HG03280 (cell line): Measurements from ENCODE around the gene SFSWAP.
"Not testable (repeated sequence)": the region's sequence is repeated elsewhere in the genome, so short reads cannot be mapped to it uniquely, and the experiment has no call there.

ENCODE experiments used
- ATAC-seq: cut with Tn5 transposase; IDR thresholded peaks from one replicate; pipeline ENCODE4 v1.9.1; 2021; ENCODE audit warnings: mild to moderate bottlenecking, moderate library complexity; ENCODE audit not compliant: unreplicated experiment

The SFSWAP gene

GRCh38 chr12:131734336-131735152 is 23.7 kb downstream of the SFSWAP start:
- no peak for ATAC-seq

DNA sequence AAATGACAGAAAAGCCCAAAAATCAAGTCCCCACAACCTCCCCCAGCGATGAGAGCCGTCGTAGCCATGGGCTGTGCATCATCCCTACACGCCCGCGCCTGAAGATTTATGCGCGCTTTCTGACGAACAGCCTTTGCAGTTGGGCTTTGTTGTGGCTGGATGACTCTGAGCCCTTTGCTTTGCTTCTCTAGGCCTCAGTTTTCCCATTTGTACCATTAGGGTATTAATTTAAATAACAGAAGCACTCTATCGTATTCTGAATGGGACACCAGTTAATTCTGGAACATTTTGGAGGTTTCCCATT is 24.2 kb downstream of the SFSWAP start:
- no peak for ATAC-seq

GRCh38 chr12:131735476-131736445 is 24.9 kb downstream of the SFSWAP start:
- ATAC-seq = no peak

- no peak for ATAC-seq
Observed at GRCh38 chr12:131736446-131737149, 25.7 kb downstream of the SFSWAP start.

DNA sequence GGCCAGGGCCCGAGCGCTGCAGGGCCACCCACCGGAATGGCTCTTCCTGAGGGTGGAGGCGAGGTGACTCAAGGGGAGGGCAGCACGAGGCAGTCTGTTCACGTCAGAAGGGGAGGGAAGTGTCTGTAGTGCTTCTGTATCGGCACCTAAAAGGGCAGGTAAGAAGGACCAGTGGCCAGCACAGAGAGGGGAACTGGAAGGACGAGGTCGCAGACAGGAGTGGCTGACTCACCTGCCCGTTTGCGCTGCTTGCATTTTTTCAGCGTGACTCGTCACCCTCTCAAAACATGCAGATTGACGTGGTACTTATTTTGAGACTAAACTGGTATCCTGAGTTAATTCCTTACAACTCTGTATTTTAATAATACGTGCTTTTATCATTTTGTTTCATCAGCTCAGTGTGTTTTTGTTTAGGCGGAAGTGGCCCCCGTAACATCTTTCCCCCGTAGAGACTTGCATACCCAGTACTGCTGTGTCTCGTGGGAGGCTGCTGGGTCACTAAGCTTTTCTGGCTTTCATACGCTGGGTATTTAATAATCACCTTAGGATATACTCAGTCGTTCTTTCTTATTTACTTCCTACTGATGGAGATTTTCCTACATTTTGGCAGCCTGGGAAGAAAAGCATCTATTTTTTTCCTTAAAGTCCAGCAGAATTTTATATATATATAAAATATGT is 26.4 kb downstream of the SFSWAP start:
- ATAC-seq = no peak

- ATAC-seq = no peak
Observed at GRCh38 chr12:131738196-131738595, 27.3 kb downstream of the SFSWAP start.

GRCh38 chr12:131740626-131741025 is 29.7 kb downstream of the SFSWAP start:
- no peak for ATAC-seq

DNA sequence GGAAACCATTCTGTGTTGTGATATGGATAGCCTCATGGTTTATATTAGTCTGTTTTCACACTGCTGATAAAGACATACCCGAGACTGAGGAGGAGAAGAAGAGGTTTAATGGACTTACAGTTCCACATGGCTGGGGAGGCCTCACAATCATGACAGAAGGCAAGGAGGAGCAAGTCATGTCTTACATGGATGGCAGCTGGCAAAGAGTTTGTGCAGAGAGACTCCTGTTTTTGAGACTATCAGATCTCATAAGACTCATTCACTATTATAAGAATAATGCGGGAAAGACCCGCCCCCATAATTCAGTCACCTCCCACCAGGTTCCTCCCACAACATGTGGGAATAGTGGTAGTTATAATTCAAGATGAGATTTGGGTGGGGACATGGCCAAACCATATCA is 31.9 kb downstream of the SFSWAP start:
- ATAC-seq = not testable (repeated sequence)

DNA sequence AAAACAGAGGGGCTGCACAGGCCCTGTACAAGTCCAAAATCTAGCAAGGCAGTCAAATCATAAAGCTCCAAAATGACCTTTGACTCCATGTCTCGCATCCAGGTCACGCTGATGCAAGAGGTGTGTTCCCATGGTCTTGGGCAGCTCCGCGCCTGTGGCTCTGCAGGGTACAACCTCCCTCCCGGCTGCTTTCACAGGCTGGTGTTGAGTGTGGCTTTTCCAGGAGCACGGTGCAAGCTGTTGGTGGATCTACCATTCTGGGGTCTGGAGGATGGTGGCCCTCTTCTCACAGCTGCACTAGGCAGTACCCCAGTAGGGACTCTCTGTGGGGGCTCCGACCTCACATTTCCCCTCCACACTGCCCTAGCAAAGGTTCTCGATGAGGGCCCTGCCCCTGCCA is 32.5 kb downstream of the SFSWAP start:
- not testable (repeated sequence) for ATAC-seq

DNA sequence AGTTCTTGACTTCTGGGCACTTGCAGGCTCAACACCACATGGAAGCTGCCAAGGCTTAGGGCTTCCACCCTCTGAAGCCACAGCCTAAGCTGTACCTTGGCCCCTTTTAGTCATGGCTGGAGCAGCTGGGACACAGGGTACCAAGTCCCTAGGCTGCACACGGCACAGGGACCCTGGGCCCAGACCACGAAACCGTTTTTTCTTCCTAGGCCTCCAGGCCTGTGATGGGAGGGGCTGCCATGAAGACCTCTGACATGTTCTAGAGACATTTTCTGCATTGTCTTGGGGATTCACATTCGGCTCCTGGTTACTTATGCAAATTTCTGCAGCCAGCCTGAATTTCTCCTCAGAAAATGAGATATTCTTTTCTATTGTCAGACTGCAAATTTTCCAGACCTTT is 33.0 kb downstream of the SFSWAP start:
- not testable (repeated sequence) for ATAC-seq

- not testable (repeated sequence) for ATAC-seq
Observed at GRCh38 chr12:131744675-131745074, 33.8 kb downstream of the SFSWAP start.

DNA sequence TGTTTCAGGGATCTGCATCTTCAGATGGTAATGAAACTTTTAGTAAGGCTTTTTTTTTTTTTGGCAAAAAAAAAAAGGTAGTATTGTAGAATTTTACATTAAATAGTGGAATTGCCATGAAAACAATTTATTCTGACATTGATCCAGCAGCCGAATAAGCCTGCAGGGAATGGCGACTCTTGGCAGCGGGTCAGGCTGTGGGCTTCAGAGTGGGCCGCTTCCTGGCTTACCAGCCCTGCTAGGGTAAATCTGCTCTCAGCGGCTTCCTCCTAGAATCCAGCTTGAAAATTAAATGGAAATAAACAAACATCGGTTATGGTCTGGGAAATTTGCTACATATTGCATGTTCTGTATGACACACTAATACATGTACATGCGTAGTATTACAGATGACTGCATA is 34.8 kb downstream of the SFSWAP start:
- ATAC-seq = no peak

DNA sequence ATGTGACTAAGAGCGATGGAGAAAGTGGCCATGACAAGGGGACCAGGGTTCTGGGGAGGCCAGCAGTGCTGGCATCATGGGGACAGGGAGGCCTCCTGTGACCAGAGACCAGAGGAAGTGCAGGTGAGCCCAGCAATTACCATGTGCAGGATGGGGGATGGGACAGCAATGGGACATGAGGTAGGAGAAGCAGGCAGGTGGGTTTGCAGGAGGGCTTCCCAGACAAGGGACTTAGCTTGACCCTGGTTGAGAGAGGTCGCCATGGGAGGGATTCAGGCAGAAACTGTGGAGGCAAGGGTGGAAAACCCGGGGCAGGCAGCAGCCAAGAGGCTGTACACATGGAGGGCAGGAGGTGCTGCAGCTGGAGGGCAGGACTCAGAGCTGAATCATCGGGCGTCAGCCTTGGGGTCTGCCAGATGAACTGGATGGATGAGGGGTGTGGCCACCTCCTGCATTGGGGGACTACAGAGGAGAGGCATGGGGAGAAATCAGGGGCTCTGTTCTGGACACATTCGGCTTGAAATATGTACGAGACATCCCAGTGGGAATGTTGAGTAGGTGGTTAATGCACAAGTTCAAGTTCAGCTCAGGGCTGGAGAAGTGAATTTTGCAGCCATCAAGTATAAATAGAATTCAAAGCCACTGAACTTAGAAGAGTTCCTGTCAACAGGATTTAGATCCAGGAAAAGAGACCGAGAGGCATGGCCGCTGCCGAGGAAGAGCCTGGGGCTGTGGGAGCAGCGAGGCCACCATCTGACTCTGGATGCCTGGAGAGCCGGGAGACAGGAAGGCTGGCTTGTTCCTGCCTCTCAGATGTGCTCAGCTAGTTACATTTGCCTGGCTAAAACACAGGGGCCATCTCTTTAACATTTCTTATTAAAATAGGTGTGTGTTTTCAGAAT is 36.6 kb downstream of the SFSWAP start:
- ATAC-seq = no peak

DNA sequence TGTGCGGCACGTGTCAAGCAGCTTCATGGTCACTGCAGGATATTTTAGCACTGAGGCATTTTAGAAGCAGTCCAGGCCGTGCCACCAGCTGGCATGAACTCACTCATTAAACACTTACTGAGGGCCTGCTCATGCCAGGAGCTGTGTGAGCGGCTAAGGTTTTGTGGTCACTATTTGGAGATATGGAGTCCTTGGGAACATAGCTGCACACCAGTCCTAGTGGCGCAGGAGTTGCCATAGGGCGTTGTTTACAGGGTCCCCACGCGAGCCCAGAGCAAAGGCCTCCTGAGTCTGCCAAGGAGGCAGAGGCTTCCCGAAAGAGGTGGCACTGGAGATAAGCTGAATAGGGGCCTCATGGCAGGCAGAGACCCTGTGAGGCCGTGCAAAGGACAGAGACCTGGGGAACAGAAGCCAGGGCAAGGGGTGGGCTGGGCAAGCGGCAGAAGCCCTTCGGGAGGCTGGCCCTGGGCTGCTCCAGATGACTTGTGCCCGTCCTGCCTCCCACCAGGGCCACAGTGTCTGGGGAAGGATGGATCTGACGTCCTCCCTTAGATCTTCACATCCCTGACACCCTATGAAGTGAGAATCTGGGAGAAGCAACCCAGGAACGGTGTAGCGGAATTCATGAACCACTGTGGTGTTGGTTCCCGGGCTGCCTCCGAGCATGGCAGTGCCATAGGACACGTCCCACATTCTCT is 38.9 kb downstream of the SFSWAP start:
- no peak for ATAC-seq

DNA sequence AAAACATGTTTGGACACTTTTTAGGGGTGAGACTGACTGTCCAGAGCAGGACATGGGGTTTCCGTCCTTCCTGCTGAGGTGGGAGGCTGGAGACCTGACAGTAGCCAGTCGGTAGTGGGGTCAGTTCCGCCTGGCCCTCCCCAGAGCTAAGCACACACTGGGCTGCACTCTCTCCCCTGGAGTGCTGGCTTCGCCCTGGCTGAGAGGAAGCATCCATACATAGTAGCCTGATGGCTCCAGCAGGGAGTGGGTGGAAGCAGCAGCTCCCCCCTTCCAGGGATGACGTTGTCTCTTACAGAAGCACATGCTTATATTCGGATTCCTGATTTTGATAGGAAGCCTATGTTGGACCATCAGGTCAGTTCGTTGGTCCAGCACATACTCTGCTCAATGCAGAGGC is 40.4 kb downstream of the SFSWAP start:
- ATAC-seq = no peak

- ATAC-seq = no peak
Observed at GRCh38 chr12:131752451-131752850, 41.6 kb downstream of the SFSWAP start.

GRCh38 chr12:131753005-131753404 is 42.1 kb downstream of the SFSWAP start:
- ATAC-seq = no peak

GRCh38 chr12:131753757-131754156 is 42.9 kb downstream of the SFSWAP start:
- ATAC-seq = no peak

GRCh38 chr12:131754184-131754583 is 43.3 kb downstream of the SFSWAP start:
- no peak for ATAC-seq
